GM12878 (cell line): ENCODE results near the gene SLC39A11. TPM values are rescaled to one million over a fixed set of nuclear protein-coding genes. Genes with fewer than 3 reads are reported as not detected.

Source experiments
- ATAC-seq: fragments of 200-7000 bp; cut with Tn5 transposase; 3 replicates; pipeline ENCODE4 v1.9.1; 2020; ENCODE audit warnings: mild to moderate bottlenecking, moderate library complexity
- BruUV-seq: library from RNA; stranded (reverse); fragments of 400-500 nt; replicated peaks from 2 replicates; lab custom pipeline; 2021; lab: Mats Ljungman, UMichigan
- CTCF ChIA-PET: fragments of 300-600 bp; sonication (Branson Sonifier 250); formaldehyde crosslinking; extraction: SDS; loops from one replicate; lab custom pipeline; 2021; ENCODE audit warnings: inconsistent platforms; lab: Yijun Ruan, JAX
- POLR2A ChIA-PET: fragments of 350-600 bp; formaldehyde crosslinking; extraction: SDS; loops from one replicate; lab custom pipeline; 2021; ENCODE audit warnings: inconsistent platforms; lab: Charles Lee
- RAD21 ChIA-PET: fragments of 300-600 bp; sonication (Branson Sonifier 250); formaldehyde crosslinking; loops from one replicate; lab custom pipeline; 2023; ENCODE audit warnings: antibody characterized with exemption; ENCODE audit not compliant: unreplicated experiment; lab: Charles Lee
- SMC1A ChIA-PET: fragments of 300-600 bp; sonication (Branson Sonifier 250); formaldehyde crosslinking; loops from one replicate; lab custom pipeline; 2023; ENCODE audit not compliant: unreplicated experiment, uncharacterized antibody; lab: Charles Lee
- DNase-seq: peaks from one replicate; pipeline ENCODE4 v3.0.0-alpha.2; 2011; ENCODE audit warnings: low read depth, low spot score
- FAIRE-seq: peaks from 3 replicates; lab custom pipeline; 2011; peaks lifted over from hg19 to GRCh38; lab: Jason Lieb, UNC
- H2AFZ ChIP-seq: 2 replicates; pipeline ENCODE4 v1.6.0; 2011; ENCODE audit warnings: low read depth, low read length, control low read depth; ENCODE audit not compliant: control insufficient read depth
- H3K27ac ChIP-seq: 2 replicates; pipeline ENCODE4 v1.5.1; 2011; ENCODE audit warnings: control low read depth; ENCODE audit not compliant: control insufficient read depth, insufficient read depth
- H3K27me3 ChIP-seq, 2 experiments: replicated peaks in 1 of 2; 2 replicates each; pipeline versions ENCODE4 v1.6.0 to v1.6.1; 2011; ENCODE audit warnings: low read length in 1 of 2; ENCODE audit not compliant: control insufficient read depth in 2 of 2, insufficient read depth in 2 of 2
- H3K36me3 ChIP-seq, 2 experiments: 2 replicates each; pipeline ENCODE4 v1.5.1; 2011; ENCODE audit warnings: low read length in 1 of 2; ENCODE audit not compliant: control insufficient read depth in 2 of 2, insufficient read depth in 2 of 2
- H3K4me1 ChIP-seq: 2 replicates; pipeline ENCODE4 v1.6.1; 2011; ENCODE audit warnings: mild to moderate bottlenecking, low read length, moderate library complexity, mixed read lengths; ENCODE audit not compliant: control insufficient read depth, insufficient read depth
- H3K4me2 ChIP-seq: 2 replicates; pipeline ENCODE4 v1.6.0; 2011; ENCODE audit warnings: control low read depth; ENCODE audit not compliant: control insufficient read depth, insufficient read depth
- H3K4me3 ChIP-seq: fragments of 200-600 bp; sonication (generic); 2 replicates; pipeline ENCODE4 v1.5.1; 2016
- H3K79me2 ChIP-seq: 2 replicates; pipeline ENCODE4 v1.6.0; 2011; ENCODE audit warnings: low read length; ENCODE audit not compliant: control insufficient read depth, insufficient read depth
- H3K9ac ChIP-seq: 2 replicates; pipeline ENCODE4 v1.8.0; 2011; ENCODE audit warnings: low read length, control low read depth, mixed read lengths; ENCODE audit not compliant: control insufficient read depth, insufficient read depth
- H3K9me3 ChIP-seq: replicated peaks from 3 replicates; pipeline ENCODE4 v1.5.1; 2011; ENCODE audit warnings: mild to moderate bottlenecking, low read length; ENCODE audit not compliant: control insufficient read depth, insufficient read depth
- H4K20me1 ChIP-seq: 2 replicates; pipeline ENCODE4 v1.6.0; 2011; ENCODE audit not compliant: control insufficient read depth, insufficient read depth
- BHLHE40 ChIP-seq, 2 experiments: fragments of 450-650 bp in 1 of 2; IDR thresholded peaks; 2 replicates each; pipeline ENCODE4 v1.6.1; 2011 to 2017; ENCODE audit warnings: low read depth in 2 of 2, borderline replicate concordance in 1 of 2, improper control_type of control experiment in 1 of 2, low read length in 1 of 2, mild to moderate bottlenecking in 1 of 2
- CHD2 ChIP-seq: IDR thresholded peaks from 2 replicates; pipeline ENCODE4 v1.6.1; 2011; ENCODE audit warnings: low read depth, low read length, improper control_type of control experiment, borderline replicate concordance
- EGR1 ChIP-seq, 2 experiments: IDR thresholded peaks; 1 replicate in 1 of 2; 2 replicates in 1 of 2; pipeline ENCODE4 v1.6.1; 2011 to 2012; ENCODE audit warnings: low read depth in 2 of 2, low read length in 2 of 2, borderline replicate concordance in 1 of 2, mild to moderate bottlenecking in 1 of 2, moderate library complexity in 1 of 2
- EZH2 ChIP-seq: IDR thresholded peaks from 2 replicates; pipeline ENCODE4 v1.6.1; 2012; ENCODE audit warnings: low read depth, mild to moderate bottlenecking, control low read depth, inconsistent platforms, low read length, borderline replicate concordance; ENCODE audit not compliant: control insufficient read depth
- IKZF2 ChIP-seq, 2 experiments: fragments of 450-650 bp; IDR thresholded peaks; 2 replicates each; pipeline ENCODE4 v1.6.1; 2017; ENCODE audit warnings: mild to moderate bottlenecking in 2 of 2, moderate library complexity in 2 of 2
- JUNB ChIP-seq: IDR thresholded peaks from 2 replicates; pipeline ENCODE4 v1.6.1; 2016; ENCODE audit warnings: antibody characterized with exemption, mild to moderate bottlenecking
- MEF2A ChIP-seq: IDR thresholded peaks from 2 replicates; pipeline ENCODE4 v1.6.1; 2011; ENCODE audit warnings: low read depth, mild to moderate bottlenecking, low read length, moderate library complexity; ENCODE audit not compliant: insufficient read depth
- MTA2 ChIP-seq: fragments of 450-650 bp; IDR thresholded peaks from 2 replicates; pipeline ENCODE4 v1.6.1; 2016; ENCODE audit warnings: low read depth, mild to moderate bottlenecking, moderate library complexity
- NFXL1 ChIP-seq: fragments of 450-650 bp; IDR thresholded peaks from 2 replicates; pipeline ENCODE4 v1.6.1; 2017; ENCODE audit warnings: antibody characterized with exemption, mild to moderate bottlenecking, borderline replicate concordance
- SMARCA5 ChIP-seq: fragments of 450-650 bp; IDR thresholded peaks from 2 replicates; pipeline ENCODE4 v1.6.1; 2017; ENCODE audit warnings: mild to moderate bottlenecking
- SP1 ChIP-seq: IDR thresholded peaks from one replicate; pipeline ENCODE4 v1.6.1; 2011; ENCODE audit warnings: low read depth, low read length
- ZNF207 ChIP-seq: fragments of 450-650 bp; IDR thresholded peaks from 2 replicates; pipeline ENCODE4 v1.6.1; 2014; ENCODE audit warnings: antibody characterized with exemption, mild to moderate bottlenecking, borderline replicate concordance
- ZNF24 ChIP-seq: fragments of 450-650 bp; IDR thresholded peaks from 2 replicates; pipeline ENCODE4 v1.6.1; 2017; ENCODE audit warnings: antibody characterized with exemption, mild to moderate bottlenecking
- ZNF384 ChIP-seq: IDR thresholded peaks from 2 replicates; pipeline ENCODE4 v1.6.1; 2012; ENCODE audit warnings: low read depth, mild to moderate bottlenecking, low read length, improper control_type of control experiment, borderline replicate concordance
- ZSCAN29 ChIP-seq: fragments of 450-650 bp; IDR thresholded peaks from 2 replicates; pipeline ENCODE4 v1.6.1; 2017; ENCODE audit warnings: mild to moderate bottlenecking, moderate library complexity
- WGBS: methylation state at CpG from one replicate; pipeline ENCODE4 v1.1.6; 2016; ENCODE audit warnings: low lambda C conversion rate; ENCODE audit not compliant: insufficient replicate concordance, insufficient coverage; ENCODE audit errors: missing lambda C conversion rate; 5-methylcytosine and 5-hydroxymethylcytosine counted together
- in situ Hi-C: fragments of 300-500 bp; cut with MboI; formaldehyde crosslinking; loops from 9 replicates; pipeline ENCODE4 v1.14.3; 2018; ENCODE audit warnings: mixed read lengths
- intact Hi-C: fragments of 100-400 bp; cut with micrococcal nuclease; formaldehyde crosslinking; loops from one replicate; pipeline ENCODE4 v1.14.2; 2022; ENCODE audit not compliant: unreplicated experiment
- polyA plus RNA-seq, 11 experiments: library from polyadenylated mRNA; depleted of rRNA in 4 of 11; unstranded in 6 of 11; stranded (reverse) in 5 of 11; fragments of >200 nt; fragmentation: Nextera tagmentation in 4 of 11; fragmentation: Illumina TruSeq in 1 of 11; extraction: Ambion mirVana in 4 of 11; extraction: Trizol in 1 of 11; gene quantifications; 1 replicate in 1 of 11; 2 replicates in 10 of 11; pipeline versions ENCODE4 v1.2.1 to v1.2.3, GENCODE V29; 2011 to 2016; ENCODE audit warnings: inconsistent platforms in 2 of 11, missing spikeins in 2 of 11, low read depth in 1 of 11
- total RNA-seq, 4 experiments: library from RNA; depleted of rRNA in 3 of 4; stranded (reverse); fragments of >200 nt in 3 of 4; fragmentation: Illumina TruSeq in 1 of 4; extraction: Trizol in 1 of 4; gene quantifications; 2 replicates each; pipeline versions ENCODE4 v1.2.1 to v1.2.3, GENCODE V29; 2013 to 2021

SLC39A11 gene
- total and polyA plus RNA-seq, 10 of the 15 experiments (the other 5 are each of a cell fraction or from before 2014, with no cell fraction given), result 8.6 to 23.8 (median 14.0) TPM

DNA sequence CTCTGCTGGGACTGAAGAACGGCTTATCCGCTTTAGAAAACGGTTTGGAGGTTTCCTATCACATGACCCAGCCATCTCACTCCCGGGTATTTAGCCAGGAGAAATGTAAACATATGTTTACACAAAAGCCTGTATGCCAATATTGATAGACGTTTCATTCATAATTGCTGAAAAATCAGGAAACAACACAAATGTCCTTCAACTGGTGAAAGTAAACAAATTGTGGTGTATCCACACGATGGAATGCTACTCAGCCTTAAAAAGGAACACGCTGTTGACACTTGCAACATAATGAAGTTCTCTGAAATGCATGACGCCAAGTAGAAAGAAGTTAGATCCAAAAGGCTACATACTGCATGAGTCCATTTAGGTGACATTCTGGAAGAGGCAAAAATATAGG is 157.6 kb downstream of the SLC39A11 start:
- RAD21 ChIA-PET, result no interaction called here
- BruUV-seq, result no TSS peak
- no peaks in the 10 kb centered on the region for H3K27me3 ChIP-seq
- peaks cover 6% of the 10 kb centered on the region; the same call in 1 of the 2 replicates for H3K4me1 ChIP-seq
- H3K9ac ChIP-seq, result no peak overlapping the region
- no peak overlapping the region for H2AFZ ChIP-seq
- TF ChIP-seq ZNF384, result no peak
- CTCF ChIA-PET, result interaction anchor here (2.1 kb wide), 1 partner anchor 51 kb away, joined by 5 read pairs; no protein-coding TSS in a partner anchor
- FAIRE-seq (no peak), DNase-seq (no peak), ATAC-seq (no peak)
- H4K20me1 ChIP-seq, result no peaks in the 10 kb centered on the region; the same call in 1 of the 2 replicates
- 79% methylated on average over 8 of the region's 8 CpGs for WGBS
- in situ Hi-C loops, result no loop called here
- no peak overlapping the region for H3K27ac ChIP-seq
- H3K79me2 ChIP-seq, result no peaks in the 10 kb centered on the region
- no peak overlapping the region for H3K4me2 ChIP-seq
- no peaks in the 10 kb centered on the region; a peak in 1 of 4 replicates for H3K36me3 ChIP-seq
- POLR2A ChIA-PET, result interaction anchor here (0.6 kb wide), 1 partner anchor 40 kb away, joined by 4 read pairs; no protein-coding TSS in a partner anchor
- SMC1A ChIA-PET, result no interaction called here
- intact Hi-C loops, result no loop called here
- no peak overlapping the region for H3K4me3 ChIP-seq
- no peaks in the 10 kb centered on the region for H3K9me3 ChIP-seq

DNA sequence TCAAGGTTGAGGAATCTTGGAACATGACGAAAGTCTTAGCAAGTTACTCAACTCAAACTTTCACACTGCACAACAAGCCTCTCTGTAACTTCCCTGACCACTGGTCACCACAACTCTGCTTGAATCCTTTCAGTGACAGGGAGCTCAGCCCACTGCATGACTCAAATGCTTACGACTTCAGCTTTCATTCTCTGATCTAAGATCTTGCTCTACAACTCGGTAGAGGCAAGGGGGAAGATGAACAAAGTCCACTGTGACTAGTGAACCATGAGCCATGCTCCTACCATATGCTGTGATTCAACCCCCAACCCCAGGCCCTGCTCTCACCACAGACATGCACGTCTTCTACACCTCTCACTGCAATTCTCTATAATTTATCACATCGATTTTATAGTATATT is 160.9 kb downstream of the SLC39A11 start:
- H3K4me2 ChIP-seq, result peak overlapping the region; percentile 54; the same call in 1 of the 2 replicates
- H3K9me3 ChIP-seq, result no peaks in the 10 kb centered on the region
- ChIA-PET RAD21 (interaction anchor here (0.6 to 2.6 kb wide), 14 partner anchors 48 to 372 kb away, joined by 3 to 28 read pairs (median 4); partner anchors contain the start of gene SSTR2), POLR2A (interaction anchor here (0.5 to 1.6 kb wide), 4 partner anchors 9 to 278 kb away, joined by 3 to 5 read pairs (median 3); no protein-coding TSS in a partner anchor), CTCF (interaction anchor here (0.6 to 2.3 kb wide), 11 partner anchors 10 to 375 kb away, joined by 3 to 10 read pairs (median 4); no protein-coding TSS in a partner anchor), SMC1A (interaction anchor here (0.5 to 2.0 kb wide), 21 partner anchors 10 to 233 kb away, joined by 3 to 9 read pairs (median 3); no protein-coding TSS in a partner anchor)
- no peak overlapping the region for H3K9ac ChIP-seq
- no peak overlapping the region for H3K4me3 ChIP-seq
- DNase-seq (peak; percentile 43), ATAC-seq (peak; percentile 94), FAIRE-seq (peak; percentile 38)
- in situ Hi-C loops (no loop called here), intact Hi-C loops (no loop called here)
- no peaks in the 10 kb centered on the region for H4K20me1 ChIP-seq
- H2AFZ ChIP-seq, result no peak overlapping the region
- no peaks in the 10 kb centered on the region; a peak in 1 of 4 replicates for H3K36me3 ChIP-seq
- H3K27ac ChIP-seq, result no peak overlapping the region
- no TSS peak for BruUV-seq
- no peaks in the 10 kb centered on the region for H3K27me3 ChIP-seq
- H3K4me1 ChIP-seq, result peaks cover 6% of the 10 kb centered on the region; the same call in 1 of the 2 replicates
- WGBS, result 1% methylated on average over 5 of the region's 5 CpGs
- H3K79me2 ChIP-seq, result no peaks in the 10 kb centered on the region; the same call in 1 of the 2 replicates
- TF ChIP-seq SMARCA5 (0 out of 2 replicates have a peak, but pooled peaks have one; percentile 70), CHD2 (no peak), BHLHE40 (IDR thresholded peaks at IDR 0.05; ENCODE audit: borderline replicate concordance in 1 of 2, low read depth in 2 of 2, low read length in 1 of 2) (0 out of 4 replicates have a peak, but pooled peaks of 1 of the 2 experiments have one; percentile 16), ZNF207 (no peak), MTA2 (peak; percentile 33; the same call in 1 of the 2 replicates), EZH2 (no peak), NFXL1 (no peak), JUNB (0 out of 2 replicates have a peak, but pooled peaks have one; percentile 23), SP1 (no peak), ZSCAN29 (no peak), ZNF24 (peak; percentile 35; the same call in 1 of the 2 replicates), IKZF2 (IDR thresholded peaks at IDR 0.05) (peak; percentile 57 to 73; a peak in 2 of 4 replicates), EGR1 (IDR thresholded peaks at IDR 0.05; ENCODE audit: borderline replicate concordance in 1 of 2, low read depth in 2 of 2, low read length in 2 of 2) (no peak), ZNF384 (no peak), MEF2A (no peak)
